MCF 10A (cell line): Measurements from ENCODE around the gene BLCAP. TPM values are rescaled to one million over a fixed set of nuclear protein-coding genes. Genes with fewer than 3 reads are reported as not detected.

Experiments used
- BruUV-seq: library from RNA; stranded (reverse); fragments of 400-500 nt; replicated peaks from 2 replicates; lab custom pipeline; 2021; lab: Mats Ljungman, UMichigan
- CTCF ChIA-PET: fragments of 300-600 bp; sonication (Branson Sonifier 250); formaldehyde crosslinking; extraction: SDS; loops from one replicate; lab custom pipeline; 2021; ENCODE audit warnings: antibody characterized with exemption, inconsistent platforms; lab: Yijun Ruan, JAX
- POLR2A ChIA-PET: fragments of 300-600, 350-650 bp; sonication (Branson Sonifier 250); formaldehyde crosslinking; extraction: SDS; loops from one replicate; lab custom pipeline; 2020; ENCODE audit warnings: antibody characterized with exemption, inconsistent platforms; lab: Yijun Ruan, JAX
- DNase-seq: peaks from one replicate; pipeline ENCODE4 v3.0.0-alpha.2; 2018; ENCODE audit not compliant: unreplicated experiment
- H3K27ac Mint-ChIP-seq: one replicate; pipeline ENCODE4 v1.8.0; 2022; ENCODE audit warnings: mild to moderate bottlenecking, low read depth, mixed read lengths; ENCODE audit not compliant: unreplicated experiment
- H3K27me3 Mint-ChIP-seq: one replicate; pipeline ENCODE4 v1.8.0; 2022; ENCODE audit warnings: mixed read lengths; ENCODE audit not compliant: insufficient read depth, unreplicated experiment
- H3K36me3 Mint-ChIP-seq: one replicate; pipeline ENCODE4 v1.8.0; 2022; ENCODE audit warnings: mild to moderate bottlenecking, moderate library complexity, mixed read lengths; ENCODE audit not compliant: insufficient read depth, unreplicated experiment
- H3K4me1 Mint-ChIP-seq: one replicate; pipeline ENCODE4 v1.8.0; 2022; ENCODE audit warnings: mixed read lengths; ENCODE audit not compliant: insufficient read depth, unreplicated experiment
- H3K4me3 Mint-ChIP-seq: one replicate; pipeline ENCODE4 v1.8.0; 2022; ENCODE audit warnings: mild to moderate bottlenecking, moderate library complexity, mixed read lengths; ENCODE audit not compliant: unreplicated experiment
- H3K9me3 Mint-ChIP-seq: one replicate; pipeline ENCODE4 v1.8.0; 2022; ENCODE audit warnings: mixed read lengths; ENCODE audit not compliant: unreplicated experiment
- CTCF ChIP-seq: fragments of 200-600 bp; IDR thresholded peaks from one replicate; pipeline ENCODE4 v1.8.0; 2022; ENCODE audit warnings: antibody characterized with exemption, mild to moderate bottlenecking; ENCODE audit not compliant: unreplicated experiment
- intact Hi-C: fragments of 100-400 bp; cut with micrococcal nuclease; formaldehyde crosslinking; loops from 2 replicates; pipeline ENCODE4 v1.14.1; 2022
- total RNA-seq: library from RNA; stranded (reverse); gene quantifications from 2 replicates; pipeline ENCODE4 v1.2.3, GENCODE V29; 2022

The BLCAP gene
- total RNA-seq, 1 experiment from 2014 or later, result 105 TPM

GRCh38 chr20:37481610-37482009 is 46.1 kb downstream of the BLCAP start:
- Mint-ChIP-seq H3K4me1 (no peaks in the 10 kb centered on the region), H3K27me3 (peaks cover 56% of the 10 kb centered on the region), H3K9me3 (no peaks in the 10 kb centered on the region), H3K4me3 (no peak overlapping the region), H3K27ac (no peak overlapping the region), H3K36me3 (no peaks in the 10 kb centered on the region)
- BruUV-seq, result no TSS peak
- POLR2A ChIA-PET, result interaction anchor here (2.8 kb wide), 1 partner anchor 11 kb away, joined by 15 read pairs; no protein-coding TSS in a partner anchor
- no peak for DNase-seq
- intact Hi-C loops, result no loop called here
- CTCF ChIA-PET, result interaction anchor here (0.7 kb wide), 1 partner anchor 19 kb away, joined by 3 read pairs; no protein-coding TSS in a partner anchor
- no peak for TF ChIP-seq CTCF

- BruUV-seq, result no TSS peak
- ChIA-PET POLR2A (no interaction called here), CTCF (interaction anchor here (0.7 kb wide), 2 partner anchors 18 to 289 kb away, joined by 3 to 4 read pairs; no protein-coding TSS in a partner anchor)
- no peak for DNase-seq
- H3K4me1 Mint-ChIP-seq, result no peaks in the 10 kb centered on the region
- peaks cover 62% of the 10 kb centered on the region for H3K27me3 Mint-ChIP-seq
- no peak for TF ChIP-seq CTCF
- H3K27ac Mint-ChIP-seq, result no peak overlapping the region
- no peaks in the 10 kb centered on the region for H3K36me3 Mint-ChIP-seq
- no peak overlapping the region for H3K4me3 Mint-ChIP-seq
- H3K9me3 Mint-ChIP-seq, result no peaks in the 10 kb centered on the region
- intact Hi-C loops, result no loop called here
Measured at GRCh38 chr20:37480919-37481318, 46.8 kb downstream of the BLCAP start.

- DNase-seq, result no peak
- H3K27me3 Mint-ChIP-seq, result peaks cover 71% of the 10 kb centered on the region
- H3K4me3 Mint-ChIP-seq, result no peak overlapping the region
- intact Hi-C loops, result no loop called here
- BruUV-seq, result no TSS peak
- no peaks in the 10 kb centered on the region for H3K9me3 Mint-ChIP-seq
- POLR2A ChIA-PET, result interaction anchor here (0.6 to 1.3 kb wide), 3 partner anchors 9 to 376 kb away, joined by 4 read pairs; no protein-coding TSS in a partner anchor
- no peaks in the 10 kb centered on the region for H3K36me3 Mint-ChIP-seq
- no peak overlapping the region for H3K27ac Mint-ChIP-seq
- no peaks in the 10 kb centered on the region for H3K4me1 Mint-ChIP-seq
- CTCF ChIA-PET, result interaction anchor here (0.7 kb wide), 2 partner anchors 87 to 288 kb away, joined by 4 read pairs; no protein-coding TSS in a partner anchor
- no peak for TF ChIP-seq CTCF
Measured at GRCh38 chr20:37479925-37480691, 47.6 kb downstream of the BLCAP start.

GRCh38 chr20:37479266-37479665 is 48.4 kb downstream of the BLCAP start:
- no peaks in the 10 kb centered on the region for H3K4me1 Mint-ChIP-seq
- peaks cover 6% of the 10 kb centered on the region for H3K36me3 Mint-ChIP-seq
- peaks cover 79% of the 10 kb centered on the region for H3K27me3 Mint-ChIP-seq
- H3K27ac Mint-ChIP-seq, result no peak overlapping the region
- CTCF ChIA-PET, result no interaction called here
- intact Hi-C loops, result no loop called here
- no peak for DNase-seq
- no TSS peak for BruUV-seq
- TF ChIP-seq CTCF, result no peak
- H3K4me3 Mint-ChIP-seq, result no peak overlapping the region
- H3K9me3 Mint-ChIP-seq, result no peaks in the 10 kb centered on the region
- POLR2A ChIA-PET, result interaction anchor here (1.3 kb wide), 1 partner anchor 10 kb away, joined by 4 read pairs; no protein-coding TSS in a partner anchor
